Pancreas (tissue), 10 donors: ENCODE data around the gene FCN3. TPM values are rescaled to one million over a fixed set of nuclear protein-coding genes. Genes with fewer than 3 reads are reported as not detected.

Experiments used
- ATAC-seq, 4 donors: fragments of 200-7000 bp; cut with Tn5 transposase; one replicate each; pipeline versions ENCODE4 v1.8.0 to v1.9.1; 2020; ENCODE audit warnings: mild to moderate bottlenecking in 4 of 4, moderate library complexity in 4 of 4
- DNase-seq, 6 donors: peaks; one replicate each; pipeline ENCODE4 v3.0.0-alpha.2; 2020
- FAIRE-seq: peaks from 2 replicates; lab custom pipeline; 2012; peaks lifted over from hg19 to GRCh38; lab: Jason Lieb, UNC
- H3K27ac ChIP-seq, 4 donors: fragments of 200-600 bp; sonication (generic); 1 replicate in 3 of 4; 2 replicates in 1 of 4; pipeline versions ENCODE4 v1.5.0 to v1.8.0; 2020
- H3K27me3 ChIP-seq, 4 donors: fragments of 200-600 bp; one replicate each; pipeline ENCODE4 v1.8.0; 2021
- H3K36me3 ChIP-seq, 3 donors: fragments of 200-600 bp; sonication (generic) in 1 of 3; one replicate each; pipeline versions ENCODE4 v1.5.0 to v1.8.0; 2020 to 2021
- H3K4me1 ChIP-seq, 3 donors: fragments of 200-600 bp; one replicate each; pipeline ENCODE4 v1.8.0; 2021
- H3K4me3 ChIP-seq, 4 donors: fragments of 200-600 bp; sonication (generic) in 2 of 4; one replicate each; pipeline versions ENCODE4 v1.5.0 to v1.8.0; 2020 to 2021
- H3K9me3 ChIP-seq, 4 donors: fragments of 200-600 bp; one replicate each; pipeline ENCODE4 v1.8.0; 2021
- WGBS, 2 donors: extraction: QIAGEN DNeasy Blood & Tissue Kit; methylation state at CpG; one replicate each; pipeline ENCODE4 v1.1.7; 2013; 5-methylcytosine and 5-hydroxymethylcytosine counted together
- intact Hi-C, 3 donors: fragments of 100-400 bp; cut with DNase I; formaldehyde crosslinking; loops; one replicate each; pipeline versions ENCODE4 v1.11.1 to v1.14.2; 2022
- polyA plus RNA-seq, 2 donors: library from polyadenylated mRNA; stranded (reverse); fragments of 200-250 nt; gene quantifications; one replicate each; pipeline ENCODE4 v1.2.3, GENCODE V29; 2013
- total RNA-seq, 6 donors: library from RNA; stranded (reverse); fragmentation: NEBNext Ultra II Directional in 4 of 6; extraction: Animal tissue kit (Norgen Biotek cat#: 25700) in 4 of 6; gene quantifications; one replicate each; pipeline versions ENCODE4 v1.2.1 to v1.2.4, GENCODE V29; 2021 to 2023
- TF ChIP-seq, protein P1 (sequence below), 4 donors: fragments of 200-600 bp; sonication (generic) in 3 of 4; IDR thresholded peaks; one replicate each; pipeline versions ENCODE4 v1.5.0 to v1.8.0; 2021; ENCODE audit warnings: antibody characterized with exemption in 4 of 4
- donor health status: healthy with polysubstance abuse.
- donor health status: DM: no; HTN: no; CAD: no; lungs with moderate emphysema.
- donor health status: DM: no; HTN: no; CAD: no.
- donor health status: control.
- donor health status: control.
- donor health status: Bipolar disorder and iron deficiency.
- donor health status: DM: yes; HTN: yes; CAD: no.
- donor health status: DM: no; HTN: no; CAD: no.
- donor health status: DM: no; HTN: no; CAD: no.
- donor health status: DM: yes; HTN: yes; CAD: no.

The FCN3 gene
- total and polyA plus RNA-seq, 8 donors = 0.39 to 19.7 (median 3.7) TPM

DNA sequence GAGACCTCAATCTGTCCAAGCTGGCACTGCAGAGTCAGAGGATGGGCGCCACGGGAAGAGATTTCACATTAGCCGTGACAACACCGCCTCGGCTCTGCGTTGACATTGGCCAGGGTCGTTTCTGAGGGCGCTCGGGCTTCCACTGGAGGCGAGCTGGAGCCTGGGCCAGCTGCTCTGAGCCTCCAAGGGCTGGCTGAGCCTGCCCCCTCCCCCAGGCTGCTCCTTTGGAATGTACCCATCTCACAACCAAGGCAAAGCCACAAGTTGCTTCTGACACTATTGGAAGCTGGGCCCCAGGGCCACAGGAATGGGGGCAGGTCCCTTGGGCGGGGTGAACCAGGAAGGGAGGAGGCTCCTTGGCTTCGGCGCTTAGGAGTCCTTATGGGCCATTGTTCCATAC lies 30.4 kb upstream of the FCN3 start:
- H3K27me3 ChIP-seq = no peaks in the 10 kb centered on the region
- ATAC-seq (no peak), DNase-seq (no peak), FAIRE-seq (no peak)
- H3K36me3 ChIP-seq = peaks cover 0 to 24% (median 0%) of the 10 kb centered on the region in 3 donors
- no peak overlapping the region for H3K4me3 ChIP-seq
- TF ChIP-seq, protein P1, sequence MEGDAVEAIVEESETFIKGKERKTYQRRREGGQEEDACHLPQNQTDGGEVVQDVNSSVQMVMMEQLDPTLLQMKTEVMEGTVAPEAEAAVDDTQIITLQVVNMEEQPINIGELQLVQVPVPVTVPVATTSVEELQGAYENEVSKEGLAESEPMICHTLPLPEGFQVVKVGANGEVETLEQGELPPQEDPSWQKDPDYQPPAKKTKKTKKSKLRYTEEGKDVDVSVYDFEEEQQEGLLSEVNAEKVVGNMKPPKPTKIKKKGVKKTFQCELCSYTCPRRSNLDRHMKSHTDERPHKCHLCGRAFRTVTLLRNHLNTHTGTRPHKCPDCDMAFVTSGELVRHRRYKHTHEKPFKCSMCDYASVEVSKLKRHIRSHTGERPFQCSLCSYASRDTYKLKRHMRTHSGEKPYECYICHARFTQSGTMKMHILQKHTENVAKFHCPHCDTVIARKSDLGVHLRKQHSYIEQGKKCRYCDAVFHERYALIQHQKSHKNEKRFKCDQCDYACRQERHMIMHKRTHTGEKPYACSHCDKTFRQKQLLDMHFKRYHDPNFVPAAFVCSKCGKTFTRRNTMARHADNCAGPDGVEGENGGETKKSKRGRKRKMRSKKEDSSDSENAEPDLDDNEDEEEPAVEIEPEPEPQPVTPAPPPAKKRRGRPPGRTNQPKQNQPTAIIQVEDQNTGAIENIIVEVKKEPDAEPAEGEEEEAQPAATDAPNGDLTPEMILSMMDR (IDR thresholded peaks at IDR 0.05) = no peak
- H3K9me3 ChIP-seq = no peaks in the 10 kb centered on the region
- H3K4me1 ChIP-seq = peaks cover 0 to 10% (median 0%) of the 10 kb centered on the region in 3 donors
- WGBS, 2 donors = 80 to 83% methylated on average over 13 of the region's 13 CpGs
- H3K27ac ChIP-seq = no peak overlapping the region
- intact Hi-C loops = no loop called here

DNA sequence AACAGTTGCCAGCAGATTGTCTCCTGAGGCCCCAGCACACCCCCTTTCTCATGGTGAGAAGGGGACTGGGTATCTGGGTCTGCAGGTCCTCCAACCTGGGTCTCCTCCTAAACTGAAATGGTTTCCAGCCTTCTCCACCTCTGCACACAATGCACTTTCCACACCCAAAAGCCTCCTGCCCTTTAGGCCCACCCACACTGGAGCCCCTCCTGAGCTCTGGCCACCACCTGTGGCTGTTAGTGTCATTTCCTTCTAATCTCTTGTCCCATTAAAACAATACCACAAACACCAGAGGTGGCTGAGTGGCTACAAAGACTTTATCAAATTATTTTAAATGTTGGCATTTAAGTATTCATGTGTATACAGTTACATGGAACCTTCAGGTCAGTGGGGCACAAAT lies 29.3 kb upstream of the FCN3 start:
- Histone ChIP-seq H3K27ac (no peak overlapping the region), H3K27me3 (no peaks in the 10 kb centered on the region), H3K4me3 (no peak overlapping the region), H3K4me1 (peaks cover 0 to 10% (median 0%) of the 10 kb centered on the region in 3 donors), H3K36me3 (peaks cover 0 to 22% (median 0%) of the 10 kb centered on the region in 3 donors), H3K9me3 (no peaks in the 10 kb centered on the region)
- no peak for DNase-seq
- no peak for FAIRE-seq
- TF ChIP-seq, protein P1 (IDR thresholded peaks at IDR 0.05) = no peak
- intact Hi-C loops = loop anchor here in 1 of 3 donors (5.0 kb wide), 1 partner anchor 203 kb away; no protein-coding TSS in a partner anchor
- no peak for ATAC-seq

DNA sequence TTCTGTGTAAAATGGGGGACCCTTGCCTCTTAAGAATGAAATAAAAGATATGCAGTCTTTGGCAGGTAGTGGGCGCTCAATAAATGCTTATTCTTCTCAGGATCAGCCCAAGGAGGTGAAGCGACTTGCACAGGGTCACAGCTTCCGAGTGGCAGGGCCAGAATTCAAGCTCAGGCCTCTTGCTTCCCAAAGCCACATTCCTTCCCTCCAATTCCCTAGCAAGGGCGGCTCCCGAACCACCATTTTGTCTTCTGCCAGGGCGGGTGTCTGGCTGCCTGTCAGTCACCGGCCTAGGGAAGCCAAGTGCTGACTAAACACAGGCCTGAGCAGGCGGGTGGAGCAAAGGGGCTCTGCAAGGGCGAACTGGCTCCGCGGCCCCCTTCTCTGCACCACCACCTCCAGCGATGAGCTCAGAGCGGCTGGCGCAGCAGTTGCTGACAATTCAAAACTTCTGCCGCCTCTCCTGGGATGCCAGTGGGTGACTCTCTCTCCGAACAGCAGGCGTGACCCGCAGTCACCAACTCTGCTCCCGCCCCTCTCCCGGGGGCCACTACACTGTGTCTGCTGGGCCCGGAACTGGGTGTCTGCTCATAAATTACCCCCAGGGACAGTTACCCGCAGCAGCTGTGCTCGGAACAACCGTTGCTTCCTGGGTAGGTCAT lies 28.6 kb upstream of the FCN3 start:
- H3K4me3 ChIP-seq = no peak overlapping the region
- no peaks in the 10 kb centered on the region for H3K27me3 ChIP-seq
- TF ChIP-seq, protein P1 (IDR thresholded peaks at IDR 0.05) = no peak
- peaks cover 0 to 10% (median 0%) of the 10 kb centered on the region in 3 donors for H3K4me1 ChIP-seq
- WGBS, 2 donors = 80 to 85% methylated on average over 24 of the region's 24 CpGs
- DNase-seq (no peak), FAIRE-seq (no peak), ATAC-seq (peak in 3 of 4 donors; percentile 6 to 16 (median 12))
- intact Hi-C loops = loop anchor here in 1 of 3 donors (5.0 kb wide), 1 partner anchor 204 kb away; no protein-coding TSS in a partner anchor
- no peaks in the 10 kb centered on the region for H3K9me3 ChIP-seq
- peak overlapping the region in 2 of 4 donors; percentile 44 to 63 for H3K27ac ChIP-seq
- peaks cover 0 to 19% (median 0%) of the 10 kb centered on the region in 3 donors for H3K36me3 ChIP-seq

DNA sequence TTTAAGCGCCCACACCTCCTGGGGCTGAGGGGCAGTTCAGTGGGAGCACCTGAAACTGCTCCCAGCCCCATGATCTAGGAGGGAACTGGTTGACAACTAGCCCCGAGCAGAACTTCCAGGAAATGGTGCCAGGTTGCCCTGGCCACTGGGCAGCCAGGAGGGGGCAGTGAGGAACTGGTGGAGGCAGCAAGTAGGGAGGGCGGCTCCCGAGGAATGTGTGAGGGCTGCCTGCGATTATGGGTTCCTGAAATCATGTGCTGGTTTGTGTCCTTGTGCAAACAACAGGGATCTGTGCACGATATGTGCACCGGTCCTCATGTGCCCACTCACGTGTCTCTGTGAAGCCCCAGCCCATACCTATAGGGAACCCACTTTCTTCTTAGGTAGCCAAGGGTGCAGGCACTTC lies 27.7 kb upstream of the FCN3 start:
- H3K36me3 ChIP-seq = peaks cover 0 to 11% (median 0%) of the 10 kb centered on the region in 3 donors
- no peaks in the 10 kb centered on the region for H3K27me3 ChIP-seq
- no peak overlapping the region for H3K4me3 ChIP-seq
- no peaks in the 10 kb centered on the region for H3K9me3 ChIP-seq
- H3K4me1 ChIP-seq = peaks cover 0 to 10% (median 0%) of the 10 kb centered on the region in 3 donors
- intact Hi-C loops = loop anchor here in 1 of 3 donors (5.0 kb wide), 1 partner anchor 205 kb away; no protein-coding TSS in a partner anchor
- DNase-seq (peak; percentile 65 to 84 (median 74)), ATAC-seq (peak; percentile 54 to 87 (median 76)), FAIRE-seq (no peak)
- TF ChIP-seq, protein P1 (IDR thresholded peaks at IDR 0.05) = peak in 3 of 4 donors; percentile 17 to 43 (median 30)
- H3K27ac ChIP-seq = peak overlapping the region in 2 of 4 donors; percentile 44 to 63
- WGBS, 2 donors = 12 to 18% methylated on average over 8 of the region's 8 CpGs

DNA sequence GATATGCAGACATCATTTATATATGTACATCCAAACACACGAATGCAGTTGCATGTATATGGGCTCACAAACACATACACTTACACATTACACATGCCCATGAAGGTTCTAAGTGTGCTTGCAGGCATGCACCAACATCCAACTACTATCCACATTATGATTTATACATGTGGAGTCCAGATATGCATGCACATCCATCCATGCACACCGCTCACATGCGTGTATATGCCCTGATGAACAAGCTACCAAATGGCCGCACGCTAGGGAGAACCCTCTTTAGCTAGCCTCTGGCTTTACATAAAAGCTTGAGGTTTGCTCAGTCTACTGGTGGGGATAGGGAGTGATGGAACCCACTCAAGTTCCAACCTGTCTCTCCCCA lies 26.3 kb upstream of the FCN3 start:
- Histone ChIP-seq H3K27me3 (no peaks in the 10 kb centered on the region), H3K27ac (no peak overlapping the region), H3K4me3 (no peak overlapping the region), H3K36me3 (no peaks in the 10 kb centered on the region), H3K4me1 (peaks cover 0 to 10% (median 0%) of the 10 kb centered on the region in 3 donors), H3K9me3 (no peaks in the 10 kb centered on the region)
- TF ChIP-seq, protein P1 (IDR thresholded peaks at IDR 0.05) = no peak
- DNase-seq (no peak), ATAC-seq (no peak), FAIRE-seq (no peak)
- intact Hi-C loops = loop anchor here in 1 of 3 donors (5.0 kb wide), 1 partner anchor 206 kb away; no protein-coding TSS in a partner anchor
- WGBS, 2 donors = 83 to 90% methylated on average over 5 of the region's 5 CpGs
